HEK293T (cell line): ENCODE results near the gene CGNL1.

ENCODE experiments used
- BHLHE40 ChIP-seq: fragments of 450-650 bp; IDR thresholded peaks from 2 replicates; pipeline ENCODE4 v1.6.1; 2016; ENCODE audit warnings: mild to moderate bottlenecking, moderate library complexity, borderline replicate concordance
- FOXA1 ChIP-seq: fragments of 450-650 bp; IDR thresholded peaks from 2 replicates; pipeline ENCODE4 v1.6.1; 2016; ENCODE audit warnings: mild to moderate bottlenecking
- FOXK2 ChIP-seq: fragments of 450-650 bp; IDR thresholded peaks from 2 replicates; pipeline ENCODE4 v1.6.1; 2016; ENCODE audit warnings: mild to moderate bottlenecking
- FOXM1 ChIP-seq: fragments of 450-650 bp; IDR thresholded peaks from 2 replicates; pipeline ENCODE4 v1.6.1; 2017; ENCODE audit warnings: mild to moderate bottlenecking, borderline replicate concordance
- L3MBTL2 ChIP-seq: fragments of 450-650 bp; conservative IDR thresholded peaks from 2 replicates; pipeline ENCODE4 v1.6.1; 2016; ENCODE audit warnings: mild to moderate bottlenecking
- SP1 ChIP-seq: fragments of 450-650 bp; IDR thresholded peaks from 2 replicates; pipeline ENCODE4 v1.6.1; 2017
- ZNF384 ChIP-seq: fragments of 450-650 bp; IDR thresholded peaks from 2 replicates; pipeline ENCODE4 v1.6.1; 2016

DNA sequence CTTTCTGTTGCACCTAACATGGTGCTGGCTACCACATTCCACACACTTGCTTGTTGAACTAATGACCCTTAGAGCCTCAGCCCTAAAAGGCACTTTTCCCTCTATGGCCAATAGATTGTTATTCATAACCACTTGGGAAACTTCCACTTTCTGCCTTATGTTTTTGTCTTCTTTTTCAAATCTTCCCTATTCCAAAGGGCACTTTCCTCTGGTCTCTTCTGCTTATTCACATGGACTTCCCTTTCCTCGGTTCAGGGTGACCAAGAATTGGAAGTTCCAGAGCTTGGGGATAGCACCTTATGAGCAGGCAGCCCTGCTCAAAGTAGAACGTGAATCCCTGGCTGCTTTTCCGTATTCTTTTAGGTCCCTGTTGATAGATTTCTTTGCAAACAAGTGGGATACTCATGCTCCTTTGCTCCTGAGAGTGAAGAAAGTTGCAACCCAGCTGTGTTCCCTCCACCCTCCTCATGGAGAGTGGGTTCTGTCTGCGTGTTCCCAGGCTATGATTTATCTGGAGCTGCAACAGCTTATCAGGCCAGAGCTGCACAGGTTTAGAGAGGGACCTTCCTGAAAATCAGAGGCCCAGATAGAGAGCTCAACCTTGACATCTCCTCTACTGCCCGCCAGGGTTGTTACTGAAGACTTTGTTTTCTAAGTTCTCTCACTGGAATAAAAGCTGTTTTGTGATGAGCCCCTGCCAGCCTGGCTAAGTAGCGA, 156.6 kb downstream of the CGNL1 start:
- no peak for TF ChIP-seq FOXM1
- no peak for TF ChIP-seq ZNF384
- no peak for TF ChIP-seq SP1
- TF ChIP-seq FOXK2, result no peak
- no peak for TF ChIP-seq BHLHE40
- no peak for TF ChIP-seq L3MBTL2
- TF ChIP-seq FOXA1, result no peak
